Breast epithelium (tissue), 3 donors: ENCODE measurements around the gene IMMP2L.

Source experiments
- CTCF ChIP-seq, 3 donors: fragments of 450-650 bp; IDR thresholded peaks; one replicate each; pipeline ENCODE4 v1.5.1; 2016 to 2017; ENCODE audit warnings: antibody characterized with exemption in 3 of 3, mild to moderate bottlenecking in 3 of 3, moderate library complexity in 3 of 3
- POLR2A ChIP-seq: fragments of 450-650 bp; IDR thresholded peaks from one replicate; pipeline ENCODE4 v1.6.1; 2016; ENCODE audit warnings: antibody characterized with exemption, mild to moderate bottlenecking, moderate library complexity
- POLR2AphosphoS5 ChIP-seq, 3 donors: sonication (generic); formaldehyde crosslinking; IDR thresholded peaks; one replicate each; pipeline ENCODE4 v1.6.1; 2017; ENCODE audit warnings: antibody characterized with exemption in 3 of 3

GRCh38 chr7:111126987-111127386, 435.3 kb downstream of the IMMP2L start:
- TF ChIP-seq CTCF (IDR thresholded peaks at IDR 0.05) (no peak), POLR2AphosphoS5 (IDR thresholded peaks at IDR 0.05) (no peak), POLR2A (no peak)
